ENCODE results near the gene TMEM212. TPM values are rescaled to one million over a fixed set of nuclear protein-coding genes. Genes with fewer than 3 reads are reported as not detected.

TMEM212 gene
- total RNA-seq, 2 experiments from 2014 or later = not detected

GRCh38 chr3:171898192-171898591, 55.0 kb downstream of the TMEM212 start:
- DNase-seq (no peak), ATAC-seq (ENCODE audit: poor library complexity) (no peak)
- Histone ChIP-seq H3K27ac (ENCODE audit: low read depth in 1 of 2, low read length in 2 of 2) (no peak overlapping the region), H3K4me3 (ENCODE audit: low read length) (no peak overlapping the region), H3K4me1 (ENCODE audit: insufficient read depth, low read length) (no peaks in the 10 kb centered on the region), H3K27me3 (ENCODE audit: control insufficient read depth in 1 of 2, insufficient read depth in 2 of 2, low read length in 2 of 2) (no peaks in the 10 kb centered on the region), H3K9me3 (ENCODE audit: control insufficient read depth in 1 of 2, insufficient read depth in 1 of 2, low read length in 2 of 2) (no peaks in the 10 kb centered on the region), H3K36me3 (ENCODE audit: insufficient read depth, low read length) (no peaks in the 10 kb centered on the region)
- Mint-ChIP-seq H3K36me3 (ENCODE audit: low read depth) (no peaks in the 10 kb centered on the region), H3K4me3 (no peak overlapping the region), H3K27ac (no peak overlapping the region), H3K9me3 (no peaks in the 10 kb centered on the region), H3K27me3 (peaks cover 13% of the 10 kb centered on the region), H3K4me1 (ENCODE audit: low read depth) (no peaks in the 10 kb centered on the region)
- ChIA-PET CTCF (no interaction called here), POLR2A (no interaction called here)
- TF ChIP-seq CTCF (IDR thresholded peaks at IDR 0.05) = no peak
- intact Hi-C loops (cut with DNase I, micrococcal nuclease) = no loop called here

GRCh38 chr3:171900446-171900845, 57.3 kb downstream of the TMEM212 start:
- CTCF ChIA-PET = no interaction called here
- intact Hi-C loops (cut with DNase I, micrococcal nuclease) = no loop called here
- no peak overlapping the region for H3K27ac Mint-ChIP-seq

GRCh38 chr3:171901615-171902312, 58.6 kb downstream of the TMEM212 start:
- TF ChIP-seq CTCF (IDR thresholded peaks at IDR 0.05) = no peak
- no peak overlapping the region for H3K4me3 Mint-ChIP-seq
- ATAC-seq (ENCODE audit: poor library complexity) (no peak), DNase-seq (no peak)
- no peaks in the 10 kb centered on the region for H3K4me1 Mint-ChIP-seq (ENCODE audit: low read depth)
- H3K9me3 Mint-ChIP-seq = no peaks in the 10 kb centered on the region
- H3K4me1 ChIP-seq (ENCODE audit: insufficient read depth, low read length) = no peaks in the 10 kb centered on the region
- intact Hi-C loops (cut with DNase I, micrococcal nuclease) = no loop called here
- CTCF ChIA-PET = no interaction called here
- no peak overlapping the region for H3K4me3 ChIP-seq (ENCODE audit: low read length)
- H3K27ac ChIP-seq (ENCODE audit: low read depth in 1 of 2, low read length in 2 of 2) = no peak overlapping the region
- H3K27me3 Mint-ChIP-seq = no peaks in the 10 kb centered on the region
- no peaks in the 10 kb centered on the region for H3K36me3 ChIP-seq (ENCODE audit: insufficient read depth, low read length)
- H3K9me3 ChIP-seq (ENCODE audit: control insufficient read depth in 1 of 2, insufficient read depth in 1 of 2, low read length in 2 of 2) = peaks cover 0 to 1% of the 10 kb centered on the region in 2 experiments
- no peaks in the 10 kb centered on the region for H3K36me3 Mint-ChIP-seq (ENCODE audit: low read depth)
- POLR2A ChIA-PET = no interaction called here
- no peaks in the 10 kb centered on the region for H3K27me3 ChIP-seq (ENCODE audit: control insufficient read depth in 1 of 2, insufficient read depth in 2 of 2, low read length in 2 of 2)
- no peak overlapping the region for H3K27ac Mint-ChIP-seq

More at GRCh38 chr3:171900446-171900845, 57.3 kb downstream of the TMEM212 start:
- no peak overlapping the region for H3K4me3 Mint-ChIP-seq
- POLR2A ChIA-PET = no interaction called here
- DNase-seq (no peak), ATAC-seq (ENCODE audit: poor library complexity) (no peak)
- Histone ChIP-seq H3K27ac (ENCODE audit: low read depth in 1 of 2, low read length in 2 of 2) (no peak overlapping the region), H3K4me3 (ENCODE audit: low read length) (no peak overlapping the region), H3K27me3 (ENCODE audit: control insufficient read depth in 1 of 2, insufficient read depth in 2 of 2, low read length in 2 of 2) (no peaks in the 10 kb centered on the region), H3K4me1 (ENCODE audit: insufficient read depth, low read length) (no peaks in the 10 kb centered on the region), H3K9me3 (ENCODE audit: control insufficient read depth in 1 of 2, insufficient read depth in 1 of 2, low read length in 2 of 2) (no peaks in the 10 kb centered on the region), H3K36me3 (ENCODE audit: insufficient read depth, low read length) (no peaks in the 10 kb centered on the region)
- H3K4me1 Mint-ChIP-seq (ENCODE audit: low read depth) = no peaks in the 10 kb centered on the region
- H3K9me3 Mint-ChIP-seq = no peaks in the 10 kb centered on the region
- no peaks in the 10 kb centered on the region for H3K27me3 Mint-ChIP-seq
- no peak for TF ChIP-seq CTCF (IDR thresholded peaks at IDR 0.05)
- H3K36me3 Mint-ChIP-seq (ENCODE audit: low read depth) = no peaks in the 10 kb centered on the region

Measured in CD4-positive, alpha-beta T cell (primary cell).